Transverse colon (tissue), 4 donors: ENCODE measurements around the gene EP400. TPM values are rescaled to one million over a fixed set of nuclear protein-coding genes. Genes with fewer than 3 reads are reported as not detected.

Experiments
- DNase-seq: peaks from one replicate; pipeline ENCODE4 v3.0.0-alpha.2; 2019
- H3K27ac ChIP-seq, 4 donors: fragments of 200-600 bp; sonication (generic); 2 replicates each; pipeline ENCODE4 v1.5.1; 2016 to 2018; ENCODE audit warnings: inconsistent platforms in 4 of 4
- H3K27me3 ChIP-seq: fragments of 200-600 bp; sonication (generic); 2 replicates; pipeline ENCODE4 v1.5.1; 2017; ENCODE audit warnings: inconsistent platforms
- H3K36me3 ChIP-seq, 4 donors: fragments of 200-600 bp; sonication (generic); 2 replicates each; pipeline ENCODE4 v1.5.1; 2017 to 2019; ENCODE audit warnings: inconsistent platforms in 4 of 4
- H3K4me1 ChIP-seq, 4 donors: fragments of 200-600 bp; sonication (generic); 2 replicates each; pipeline ENCODE4 v1.5.1; 2017 to 2020; ENCODE audit warnings: inconsistent platforms in 4 of 4
- H3K4me3 ChIP-seq, 4 donors: fragments of 200-600 bp; sonication (generic); 1 replicate in 1 of 4; 2 replicates in 3 of 4; pipeline versions ENCODE4 v1.5.1 to v1.6.1; 2017 to 2019; ENCODE audit warnings: inconsistent platforms in 4 of 4
- H3K9me3 ChIP-seq, 2 donors: fragments of 200-600 bp; sonication (generic); 2 replicates each; pipeline ENCODE4 v1.5.1; 2017 to 2019; ENCODE audit warnings: inconsistent platforms in 2 of 2
- EP300 ChIP-seq: sonication (generic); formaldehyde crosslinking; IDR thresholded peaks from one replicate; pipeline ENCODE4 v1.6.1; 2017; ENCODE audit warnings: antibody characterized with exemption, low read depth
- POLR2A ChIP-seq: fragments of 450-650 bp; IDR thresholded peaks from one replicate; pipeline ENCODE4 v1.6.1; 2016; ENCODE audit warnings: antibody characterized with exemption, mild to moderate bottlenecking, moderate library complexity
- POLR2AphosphoS5 ChIP-seq, 3 donors: sonication (generic); formaldehyde crosslinking; IDR thresholded peaks; one replicate each; pipeline ENCODE4 v1.6.1; 2016; ENCODE audit warnings: antibody characterized with exemption in 3 of 3
- WGBS, 2 donors: methylation state at CpG; one replicate each; pipeline ENCODE4 v1.1.5; 2018; ENCODE audit warnings: low coverage in 1 of 2; 5-methylcytosine and 5-hydroxymethylcytosine counted together
- in situ Hi-C, 4 donors: fragments of 200-750 bp; cut with MboI; loops; one replicate each; pipeline versions ENCODE4 v1.15.0 to v1.15.1; 2017; ENCODE audit warnings: low sequenced_read_pairs in 3 of 4, low pct_ligation_motif_present in 1 of 4, low pct_unique_long_range_greater_than_20kb in 1 of 4
- intact Hi-C: fragments of 100-400 bp; cut with DNase I; formaldehyde crosslinking; loops from one replicate; pipeline ENCODE4 v1.15.1; 2023; ENCODE audit warnings: low total_unique reads
- total RNA-seq, 4 donors: library from RNA; depleted of rRNA; stranded (reverse); fragments of >200 nt; gene quantifications; one replicate each; pipeline ENCODE4 v1.1.0, GENCODE V29; 2016
- TF ChIP-seq, protein P1 (sequence below), 5 experiments: fragments of 200-600 bp in 3 of 5; fragments of 450-650 bp in 2 of 5; sonication (generic) in 3 of 5; IDR thresholded peaks; 1 replicate in 2 of 5; 2 replicates in 3 of 5; pipeline ENCODE4 v1.5.1; 2016 to 2017; ENCODE audit warnings: antibody characterized with exemption in 5 of 5, inconsistent platforms in 3 of 5, mild to moderate bottlenecking in 2 of 5, moderate library complexity in 1 of 5

The EP400 gene
- total RNA-seq, 4 donors from 2014 or later: 25.4 to 67.3 (median 37.5) TPM

GRCh38 chr12:131990066-131990979 is 40.6 kb downstream of the EP400 start:
- H3K27me3 ChIP-seq: no peaks in the 10 kb centered on the region
- TF ChIP-seq POLR2A: no peak
- TF ChIP-seq POLR2AphosphoS5 (IDR thresholded peaks at IDR 0.05): no peak
- TF ChIP-seq, protein P1, sequence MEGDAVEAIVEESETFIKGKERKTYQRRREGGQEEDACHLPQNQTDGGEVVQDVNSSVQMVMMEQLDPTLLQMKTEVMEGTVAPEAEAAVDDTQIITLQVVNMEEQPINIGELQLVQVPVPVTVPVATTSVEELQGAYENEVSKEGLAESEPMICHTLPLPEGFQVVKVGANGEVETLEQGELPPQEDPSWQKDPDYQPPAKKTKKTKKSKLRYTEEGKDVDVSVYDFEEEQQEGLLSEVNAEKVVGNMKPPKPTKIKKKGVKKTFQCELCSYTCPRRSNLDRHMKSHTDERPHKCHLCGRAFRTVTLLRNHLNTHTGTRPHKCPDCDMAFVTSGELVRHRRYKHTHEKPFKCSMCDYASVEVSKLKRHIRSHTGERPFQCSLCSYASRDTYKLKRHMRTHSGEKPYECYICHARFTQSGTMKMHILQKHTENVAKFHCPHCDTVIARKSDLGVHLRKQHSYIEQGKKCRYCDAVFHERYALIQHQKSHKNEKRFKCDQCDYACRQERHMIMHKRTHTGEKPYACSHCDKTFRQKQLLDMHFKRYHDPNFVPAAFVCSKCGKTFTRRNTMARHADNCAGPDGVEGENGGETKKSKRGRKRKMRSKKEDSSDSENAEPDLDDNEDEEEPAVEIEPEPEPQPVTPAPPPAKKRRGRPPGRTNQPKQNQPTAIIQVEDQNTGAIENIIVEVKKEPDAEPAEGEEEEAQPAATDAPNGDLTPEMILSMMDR (IDR thresholded peaks at IDR 0.05): no peak
- no peak for TF ChIP-seq EP300
- no peaks in the 10 kb centered on the region for H3K4me1 ChIP-seq
- in situ Hi-C loops (no loop called here), intact Hi-C loops (no loop called here)
- H3K36me3 ChIP-seq: peaks cover 0 to 54% (median 15%) of the 10 kb centered on the region in 4 donors
- H3K4me3 ChIP-seq: no peak overlapping the region
- no peak overlapping the region for H3K27ac ChIP-seq
- WGBS, 2 donors: 73 to 89% methylated on average over 8 to 24 of the region's 24 CpGs
- no peaks in the 10 kb centered on the region for H3K9me3 ChIP-seq
- DNase-seq: no peak

DNA sequence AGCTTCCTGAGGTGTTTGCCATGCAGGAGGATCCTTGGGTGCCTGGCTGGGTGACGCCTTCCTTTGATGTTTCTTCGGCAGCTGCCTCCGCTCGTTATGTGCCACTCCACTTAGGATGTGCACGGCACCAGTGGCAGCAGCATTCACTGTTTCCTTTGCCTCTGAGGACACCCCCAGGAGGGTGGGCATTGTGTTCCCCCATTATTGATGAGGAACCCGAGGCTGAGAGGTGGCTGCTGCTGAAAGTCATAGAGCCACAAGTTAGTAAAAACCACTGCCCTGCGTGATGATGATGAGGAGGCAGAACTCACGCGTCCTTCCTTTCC is 41.2 kb downstream of the EP400 start:
- H3K4me1 ChIP-seq: no peaks in the 10 kb centered on the region
- DNase-seq: no peak
- H3K27ac ChIP-seq: no peak overlapping the region
- in situ Hi-C loops (no loop called here), intact Hi-C loops (no loop called here)
- 86% methylated on average over 9 of the region's 9 CpGs; no CpG with 5 or more reads in 1 of the 2 donors for WGBS, 2 donors
- no peak overlapping the region for H3K4me3 ChIP-seq
- H3K9me3 ChIP-seq: no peaks in the 10 kb centered on the region
- peaks cover 0 to 54% (median 15%) of the 10 kb centered on the region in 4 donors for H3K36me3 ChIP-seq
- no peaks in the 10 kb centered on the region for H3K27me3 ChIP-seq
- TF ChIP-seq EP300: no peak
- TF ChIP-seq, protein P1 (IDR thresholded peaks at IDR 0.05): no peak
- TF ChIP-seq POLR2AphosphoS5 (IDR thresholded peaks at IDR 0.05): no peak
- no peak for TF ChIP-seq POLR2A

GRCh38 chr12:131991816-131992430 is 42.2 kb downstream of the EP400 start:
- H3K4me3 ChIP-seq: no peak overlapping the region
- in situ Hi-C loops (no loop called here), intact Hi-C loops (no loop called here)
- peaks cover 0 to 46% (median 13%) of the 10 kb centered on the region in 4 donors for H3K36me3 ChIP-seq
- TF ChIP-seq, protein P1 (IDR thresholded peaks at IDR 0.05): no peak
- no peak for TF ChIP-seq EP300
- no peak for TF ChIP-seq POLR2AphosphoS5 (IDR thresholded peaks at IDR 0.05)
- TF ChIP-seq POLR2A: no peak
- H3K27ac ChIP-seq: no peak overlapping the region
- no peak for DNase-seq
- no peaks in the 10 kb centered on the region for H3K4me1 ChIP-seq
- 94 to 95% methylated on average over 6 to 11 of the region's 11 CpGs for WGBS, 2 donors
- H3K9me3 ChIP-seq: no peaks in the 10 kb centered on the region
- H3K27me3 ChIP-seq: no peaks in the 10 kb centered on the region

DNA sequence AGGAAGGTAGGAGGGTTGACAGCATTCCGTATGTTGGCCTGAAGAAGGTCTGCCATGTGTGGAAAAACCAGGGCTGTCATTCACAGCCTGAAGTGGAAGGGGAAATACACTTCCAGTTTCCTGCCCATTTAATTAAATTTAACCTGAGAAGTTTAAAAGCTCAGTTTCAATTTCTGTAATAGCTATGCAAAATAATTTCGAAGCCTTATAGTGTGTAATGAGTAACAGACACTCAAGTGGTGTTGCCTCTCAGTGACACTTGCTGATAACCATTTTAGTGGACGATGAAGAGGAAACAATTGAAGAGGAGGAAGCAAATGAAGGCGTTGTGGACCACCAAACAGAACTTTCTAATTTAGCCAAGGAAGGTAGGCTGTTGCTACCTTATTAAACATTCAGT is 44.8 kb downstream of the EP400 start:
- Histone ChIP-seq H3K36me3 (peaks cover 0 to 38% (median 10%) of the 10 kb centered on the region in 4 donors), H3K4me1 (no peaks in the 10 kb centered on the region), H3K27me3 (no peaks in the 10 kb centered on the region), H3K4me3 (no peak overlapping the region), H3K9me3 (no peaks in the 10 kb centered on the region), H3K27ac (no peak overlapping the region)
- TF ChIP-seq EP300 (no peak), POLR2A (no peak), POLR2AphosphoS5 (IDR thresholded peaks at IDR 0.05) (no peak)
- TF ChIP-seq, protein P1 (IDR thresholded peaks at IDR 0.05): no peak
- WGBS, 2 donors: 79 to 91% methylated on average over 4 of the region's 4 CpGs
- no peak for DNase-seq
- in situ Hi-C loops: no loop called here
- intact Hi-C loops: no loop called here
